ENCODE measurements around the gene TCF25.
A peak's percentile ranks its signal among the peaks of the same experiment; 100 is the strongest.
"Not testable (repeated sequence)": the region's sequence is repeated elsewhere in the genome, so short reads cannot be mapped to it uniquely, and the experiment has no call there.

Gene TCF25

DNA sequence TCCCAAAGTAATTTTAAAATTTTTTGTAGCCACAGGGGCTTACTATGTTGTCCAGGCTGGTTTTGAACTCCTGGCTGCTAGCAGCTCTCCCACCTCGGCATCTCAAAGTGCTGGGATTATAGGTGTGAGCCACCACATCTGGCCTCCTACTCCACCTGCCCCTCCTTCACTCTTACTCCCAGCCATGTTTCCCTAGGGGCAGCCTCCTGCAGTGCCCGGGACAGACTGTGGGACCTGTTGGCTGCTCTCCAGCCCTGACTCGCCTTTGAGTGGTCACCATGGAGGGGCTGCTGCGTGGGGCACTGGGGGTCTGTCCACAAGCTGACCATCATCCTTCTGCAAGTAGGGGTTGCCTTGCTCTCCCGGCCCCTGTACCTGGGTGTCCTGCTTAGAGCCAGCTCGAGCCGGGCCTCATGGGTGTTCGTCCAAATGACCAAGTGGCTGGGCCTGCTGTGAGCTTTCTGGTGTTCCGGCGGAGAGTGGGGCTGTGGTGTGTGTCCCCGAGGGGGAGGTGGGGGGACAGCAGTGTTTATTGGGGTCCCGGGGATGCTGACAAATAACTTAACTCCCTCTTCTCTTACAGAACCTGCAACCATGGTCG, 28.6 kb upstream of the TCF25 start:
- DNase-seq, result no peak

DNA sequence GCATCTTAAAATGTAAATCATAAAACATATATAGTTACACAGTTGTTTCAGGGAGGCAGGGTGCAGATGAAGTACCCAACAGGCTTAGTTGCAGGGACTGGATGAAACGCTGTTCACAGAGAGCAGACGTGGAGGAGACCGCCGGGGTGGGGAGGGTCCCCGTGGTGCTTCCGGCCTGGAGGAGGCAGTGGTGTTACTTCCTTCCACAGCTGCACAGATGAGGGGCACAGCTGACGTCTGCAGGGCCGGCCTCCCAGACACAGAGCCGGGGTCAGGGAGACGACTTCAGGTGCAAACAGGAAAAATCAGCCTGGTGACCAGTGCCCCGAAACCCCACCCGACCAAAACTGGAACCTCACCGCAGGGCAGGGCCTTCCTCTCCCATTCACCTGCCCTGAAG, 28.0 kb upstream of the TCF25 start:
- no peak for DNase-seq

DNA sequence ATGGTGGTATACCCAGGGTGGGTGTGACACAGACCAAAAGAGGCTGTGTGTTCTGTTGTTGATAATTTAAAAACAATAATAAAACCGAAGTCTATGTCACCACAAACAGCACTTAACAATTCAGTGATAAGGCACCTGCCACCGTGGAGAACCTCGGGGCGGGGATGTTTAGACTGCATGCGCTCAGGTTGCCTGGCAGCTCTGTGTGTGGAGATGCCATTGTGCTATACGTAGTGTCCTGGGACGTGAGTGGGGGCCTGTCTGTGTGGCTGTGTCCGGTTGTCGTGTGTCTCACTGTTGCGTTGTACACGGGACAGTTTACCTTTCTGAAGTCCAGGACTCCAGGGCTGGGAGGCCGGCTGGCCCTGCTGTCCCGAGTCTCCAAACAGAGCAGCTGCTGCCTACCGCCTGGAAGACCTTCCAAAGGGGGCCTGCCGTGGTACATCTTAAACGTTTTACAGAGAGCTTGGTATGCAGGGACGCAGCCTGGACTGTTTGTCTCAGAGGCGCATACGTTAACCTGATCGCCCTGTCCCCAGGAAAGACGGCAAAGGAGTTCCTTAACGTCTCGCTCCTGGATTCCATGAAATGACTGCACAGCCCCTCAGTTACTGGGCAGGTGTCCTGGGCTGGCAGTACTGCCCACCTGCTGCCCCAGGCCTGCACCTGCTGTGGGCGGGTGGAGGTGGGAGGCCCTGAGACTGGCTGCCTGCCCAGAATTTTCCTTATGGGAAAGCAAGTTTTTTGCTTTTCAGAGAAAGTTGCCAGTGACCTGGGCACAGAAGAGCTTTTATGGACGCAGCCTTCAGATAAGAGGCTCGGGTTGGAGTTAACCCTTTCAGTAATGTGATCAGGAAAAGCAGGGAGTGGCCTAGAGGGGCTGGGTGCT, 26.1 kb upstream of the TCF25 start:
- no peak for DNase-seq

DNA sequence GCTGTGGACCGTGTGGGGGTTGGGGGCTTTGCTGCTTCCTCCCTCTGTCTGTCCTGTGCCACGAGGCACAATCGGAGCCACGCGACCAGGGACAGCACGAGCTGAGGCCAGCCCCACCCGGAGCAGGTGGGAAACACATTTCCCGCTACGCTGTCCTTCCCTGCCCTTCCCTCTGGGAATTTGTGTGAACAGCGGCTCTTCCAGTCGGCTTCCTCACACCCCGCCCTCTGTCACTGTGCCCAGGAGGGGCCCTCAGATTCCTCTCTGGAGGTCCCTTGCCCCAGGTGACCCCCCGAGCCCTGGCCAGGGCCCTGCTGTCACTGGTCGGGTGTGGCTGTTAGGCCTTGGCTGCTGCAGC, 25.5 kb upstream of the TCF25 start:
- no peak for DNase-seq

DNA sequence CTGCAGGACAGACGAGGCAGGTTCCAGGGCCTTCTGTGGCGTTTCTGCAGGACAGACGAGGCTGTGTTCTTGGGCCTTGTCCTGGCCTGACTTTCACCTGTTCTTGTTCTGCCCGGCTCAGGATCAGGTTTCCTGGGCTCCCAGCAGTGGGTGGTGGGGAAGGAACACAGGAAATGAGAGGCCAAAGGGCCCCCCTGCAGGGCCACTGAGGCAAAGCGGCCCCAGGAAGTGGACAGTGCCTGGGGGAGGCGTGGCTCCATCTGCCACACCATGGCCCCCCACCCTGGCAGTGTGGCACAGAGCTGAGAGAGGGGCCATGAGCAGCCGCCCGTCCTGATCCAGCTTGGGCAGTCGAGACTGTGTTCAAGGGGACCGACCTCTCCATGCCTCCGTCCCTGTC, 24.4 kb upstream of the TCF25 start:
- DNase-seq, result no peak

DNA sequence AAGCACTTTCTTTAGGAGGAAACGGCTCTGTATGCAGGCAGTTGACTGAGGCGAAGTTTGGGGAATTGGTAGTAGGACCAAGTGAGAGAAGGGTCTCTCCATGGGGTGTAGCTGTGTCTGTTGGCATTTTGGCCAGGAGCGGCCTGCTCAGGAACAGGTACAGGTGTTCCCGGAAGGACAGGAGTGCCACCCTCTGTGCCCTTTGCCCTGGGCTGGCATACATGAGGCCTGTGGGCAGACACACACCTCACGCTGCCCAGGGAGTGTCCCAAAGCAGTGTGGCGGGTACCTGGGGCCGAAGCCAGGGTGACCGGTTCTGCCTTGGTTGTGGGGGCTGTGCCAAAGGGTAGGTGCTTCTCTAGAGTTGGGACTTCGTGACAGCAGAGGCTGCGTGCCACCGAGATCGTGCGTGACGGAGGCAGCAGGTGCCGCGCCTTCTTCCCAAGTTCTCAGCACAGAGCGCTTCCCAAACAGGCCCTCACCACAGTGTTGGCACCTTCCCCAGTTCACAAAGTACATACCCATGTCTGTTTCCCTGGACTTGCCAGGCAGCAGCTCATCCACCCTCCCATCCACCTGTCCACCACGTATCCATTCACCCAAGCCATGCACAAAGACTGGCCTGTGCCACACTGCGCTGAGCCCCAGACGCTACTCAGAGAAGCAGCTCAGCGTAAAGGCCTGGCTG, 19.9 kb upstream of the TCF25 start:
- DNase-seq, result no peak

DNA sequence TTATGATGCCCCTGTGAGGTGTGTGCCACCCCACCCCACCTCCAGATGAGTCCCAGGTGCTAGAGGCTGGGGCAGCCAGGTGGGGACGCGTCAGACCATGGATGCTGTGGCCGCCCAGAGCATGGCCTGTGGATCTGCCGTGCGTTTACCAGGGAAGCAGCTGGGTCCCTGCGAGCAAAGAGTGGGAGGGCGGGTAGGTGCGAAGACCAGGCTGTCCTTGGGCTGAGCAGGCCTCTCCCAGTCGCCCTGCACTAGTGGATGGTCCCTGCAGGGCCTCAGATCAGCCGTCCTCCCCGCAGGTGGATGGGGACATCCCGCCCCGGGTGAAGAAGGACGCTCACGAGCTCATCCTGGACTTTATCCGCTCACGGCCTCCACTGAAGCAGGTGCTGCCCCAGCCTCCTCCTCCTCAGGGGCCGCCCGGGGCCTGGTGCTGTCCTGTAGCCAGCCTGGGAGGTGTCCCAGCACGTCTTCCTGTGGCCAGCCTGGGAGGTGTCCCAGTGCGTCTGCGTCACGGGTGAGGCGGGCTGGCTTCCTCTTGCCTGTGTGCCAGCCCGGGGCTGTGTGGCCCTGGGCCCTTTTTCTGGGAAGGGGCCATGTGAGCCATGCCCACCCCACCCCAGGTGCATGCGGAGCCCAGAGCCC, 18.0 kb upstream of the TCF25 start:
- DNase-seq, result no peak

DNA sequence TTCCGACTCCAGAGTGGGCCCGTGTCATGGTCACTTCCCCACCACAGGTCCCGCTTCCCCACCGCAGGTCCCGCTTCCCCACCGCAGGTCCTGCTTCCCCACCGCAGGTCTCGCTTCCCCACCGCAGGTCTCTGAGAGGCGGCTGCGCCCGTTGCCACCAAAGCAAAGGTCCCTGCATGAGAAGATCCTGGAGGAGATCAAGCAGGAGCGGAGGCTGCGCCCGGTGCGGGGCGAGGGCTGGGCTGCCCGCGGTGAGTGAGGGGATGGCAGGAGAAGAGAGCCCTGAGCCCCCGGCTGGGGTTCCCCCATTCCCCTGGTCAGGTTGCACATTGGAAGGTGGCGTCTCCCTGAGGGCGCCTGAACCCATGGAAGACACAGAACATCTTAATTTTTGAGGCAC, 17.4 kb upstream of the TCF25 start:
- no peak for DNase-seq

DNA sequence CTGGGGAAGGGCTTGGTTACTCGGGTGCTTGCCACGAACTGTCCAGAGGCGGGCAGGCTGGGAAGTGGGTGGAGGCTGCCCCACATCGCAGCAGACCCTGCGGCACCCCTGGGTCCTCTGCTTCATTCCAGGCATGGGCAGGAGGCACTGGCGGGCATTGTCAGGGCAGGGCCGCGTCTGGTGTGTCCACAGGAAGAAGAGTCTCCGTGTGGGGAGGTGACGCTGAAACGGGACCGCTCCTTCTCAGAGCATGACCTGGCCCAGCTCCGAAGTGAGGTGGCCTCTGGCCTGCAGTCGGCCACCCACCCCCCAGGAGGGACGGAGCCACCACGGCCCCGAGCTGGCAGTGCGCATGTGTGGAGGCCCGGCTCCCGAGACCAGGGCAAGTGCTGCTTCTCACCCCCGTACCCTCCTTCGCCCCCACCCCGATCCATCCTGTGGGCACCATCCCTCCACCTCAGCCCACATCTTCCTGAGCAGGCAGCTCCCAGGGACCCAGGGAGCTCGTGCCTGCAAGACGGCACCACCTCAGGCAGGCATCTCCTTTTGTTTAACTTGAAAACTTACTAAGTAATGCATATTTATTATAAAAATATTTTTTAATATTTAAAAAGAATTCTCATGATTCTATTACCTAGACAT, 14.3 kb upstream of the TCF25 start:
- DNase-seq, result no peak

DNA sequence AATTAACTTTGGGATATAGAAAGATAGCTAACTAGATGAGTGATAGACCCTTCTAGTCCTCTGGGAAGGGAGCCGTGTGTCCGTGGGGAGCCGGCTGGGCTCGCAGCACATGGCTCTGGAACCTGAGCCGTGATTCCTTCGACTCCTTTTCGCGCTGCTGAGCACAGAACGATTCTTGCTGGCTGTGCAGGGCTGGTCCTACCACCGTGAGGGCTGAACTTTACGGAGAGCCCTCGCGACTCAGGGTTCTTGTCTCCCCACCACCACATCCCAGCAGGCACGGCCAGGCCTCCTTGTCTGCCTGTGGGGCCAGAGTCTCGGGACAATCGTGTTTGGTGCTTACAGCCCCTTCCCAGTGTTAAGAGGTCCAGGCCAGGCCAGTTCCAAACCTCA, 13.8 kb upstream of the TCF25 start:
- DNase-seq, result no peak

DNA sequence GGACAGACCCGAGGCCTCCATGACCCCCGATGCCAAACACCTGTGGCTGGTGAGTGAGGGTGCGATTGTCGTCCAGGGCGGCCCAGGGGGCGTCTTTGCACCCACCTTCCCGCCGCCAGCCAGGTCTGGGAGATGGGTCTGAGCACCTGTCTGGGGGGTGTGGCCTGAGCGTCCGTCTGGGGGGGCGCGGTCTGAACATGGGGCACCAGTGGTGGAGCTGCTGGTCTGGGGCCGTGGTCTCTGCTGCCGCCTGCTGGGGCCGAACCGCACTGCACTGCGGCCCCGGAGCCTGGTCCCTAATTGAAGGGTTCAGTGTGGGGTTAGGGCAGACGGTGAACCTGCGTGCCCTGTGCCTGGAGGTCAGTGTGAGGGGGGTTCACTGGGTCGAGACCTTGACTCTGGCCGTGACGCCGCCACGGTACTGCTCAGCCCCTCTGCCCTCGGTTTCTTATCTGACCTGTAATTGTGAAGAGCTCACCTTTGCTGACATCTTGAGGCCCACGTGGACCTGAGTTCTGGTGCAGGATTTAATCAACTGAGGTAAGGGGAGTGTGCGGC, 12.6 kb upstream of the TCF25 start:
- no peak for DNase-seq

DNA sequence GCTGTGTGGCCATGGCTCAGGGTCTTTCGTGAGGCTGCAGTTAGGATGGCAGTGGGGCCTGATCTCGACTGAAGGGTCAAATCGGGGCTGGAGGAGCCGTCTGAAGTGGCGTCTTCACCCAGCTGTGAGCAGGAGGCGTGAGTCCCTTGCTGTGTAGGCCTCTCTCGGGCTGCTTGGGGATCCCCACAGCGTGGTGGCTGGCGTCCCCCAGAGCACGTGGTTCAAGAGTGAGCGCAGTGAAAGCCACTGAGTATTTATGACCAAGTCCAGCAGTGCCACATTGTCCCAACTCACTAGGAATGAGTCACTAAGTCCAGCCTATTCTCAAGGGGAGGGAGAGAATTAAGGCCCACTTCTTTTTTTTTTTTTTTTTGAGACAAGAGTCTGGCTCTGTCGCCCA, 11.7 kb upstream of the TCF25 start:
- no peak for DNase-seq

DNA sequence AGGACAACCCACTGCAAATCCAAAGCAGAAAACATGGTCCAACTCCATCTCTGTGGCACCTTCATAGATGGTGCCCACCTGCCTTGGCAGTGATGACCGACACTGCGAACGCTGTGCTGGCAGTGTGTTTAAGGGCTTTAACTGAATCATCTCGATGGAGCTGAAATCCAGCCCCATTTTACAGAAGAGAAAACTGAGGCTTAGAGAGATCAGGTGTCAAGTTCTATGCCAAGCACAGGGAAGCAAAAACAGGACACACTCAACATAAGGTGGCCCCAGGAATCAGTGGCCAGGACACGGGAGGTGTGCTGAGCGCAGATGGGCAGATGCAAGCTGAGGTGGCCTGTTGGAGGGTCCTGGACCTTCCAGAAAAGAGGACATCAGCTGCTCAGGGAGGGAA, 10.7 kb upstream of the TCF25 start:
- no peak for DNase-seq

DNA sequence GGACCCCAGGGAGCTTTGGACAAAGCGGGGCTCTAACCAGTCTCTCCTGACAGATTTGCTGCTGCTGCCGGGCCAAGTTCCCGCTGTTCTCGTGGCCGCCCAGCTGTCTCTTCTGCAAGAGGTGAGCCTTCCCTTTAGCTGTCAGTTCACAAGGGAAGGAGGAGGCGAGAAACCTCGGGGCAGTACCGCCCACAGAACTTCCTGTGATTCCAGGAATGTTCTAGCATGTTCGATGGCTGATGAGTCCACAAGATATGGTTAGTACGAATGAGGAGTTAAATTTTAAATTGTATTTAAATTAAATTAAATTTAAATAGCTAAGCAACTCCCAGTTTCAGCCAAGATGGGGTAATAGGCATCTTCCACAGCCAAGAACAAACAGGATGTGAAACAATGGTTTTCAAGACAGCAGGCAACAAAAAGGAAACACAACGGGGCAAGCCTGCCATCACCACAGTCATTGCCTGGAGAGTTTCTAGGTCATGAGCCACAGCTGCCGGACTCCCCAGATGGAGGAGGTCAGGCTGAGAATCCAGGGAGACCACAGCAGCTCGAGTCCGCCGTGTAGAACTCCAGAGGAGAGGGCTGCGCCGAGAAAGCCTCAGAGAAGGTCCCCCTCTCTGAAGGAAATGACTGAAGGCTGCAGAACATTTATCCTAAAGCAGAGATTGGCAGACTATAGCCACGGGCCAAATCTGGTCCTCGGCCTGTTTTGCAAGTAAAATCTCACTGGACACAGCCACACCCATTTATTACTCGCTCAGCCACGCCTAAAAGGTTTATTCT, 9.5 kb upstream of the TCF25 start:
- DNase-seq, result no peak

DNA sequence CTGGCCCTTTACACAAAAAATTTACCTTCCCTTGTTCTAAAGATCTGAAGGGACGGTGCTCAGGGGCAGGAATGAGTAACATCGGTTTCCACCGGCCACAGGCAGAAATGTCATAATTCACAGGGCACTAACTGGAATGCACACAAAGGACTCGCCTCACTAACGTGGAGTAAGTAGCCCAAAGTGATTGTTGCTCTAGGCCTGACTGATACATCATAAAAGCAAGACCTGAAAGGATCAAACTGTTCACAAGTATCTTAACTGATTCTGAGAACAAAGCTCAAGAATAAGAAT, 8.9 kb upstream of the TCF25 start:
- no peak for DNase-seq

DNA sequence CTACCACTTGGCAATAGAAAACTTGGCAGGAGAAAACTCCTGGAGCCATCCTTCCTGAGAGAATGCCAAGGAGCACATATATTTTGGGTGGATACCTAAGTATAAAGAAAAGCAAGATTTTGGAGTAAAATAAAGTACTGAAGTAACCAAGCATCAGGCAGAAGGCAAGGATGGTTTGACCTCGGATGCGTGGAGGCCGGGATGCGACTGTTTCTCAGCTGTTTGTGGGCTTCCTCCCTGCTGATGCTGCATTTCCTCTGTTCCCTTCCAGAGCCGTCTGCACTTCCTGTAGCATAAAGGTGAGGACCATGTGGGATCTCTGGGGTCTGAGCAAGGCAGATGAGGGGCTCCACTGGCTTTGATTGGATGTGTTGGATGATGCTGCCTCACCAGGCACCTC, 5.5 kb upstream of the TCF25 start:
- no peak for DNase-seq

DNA sequence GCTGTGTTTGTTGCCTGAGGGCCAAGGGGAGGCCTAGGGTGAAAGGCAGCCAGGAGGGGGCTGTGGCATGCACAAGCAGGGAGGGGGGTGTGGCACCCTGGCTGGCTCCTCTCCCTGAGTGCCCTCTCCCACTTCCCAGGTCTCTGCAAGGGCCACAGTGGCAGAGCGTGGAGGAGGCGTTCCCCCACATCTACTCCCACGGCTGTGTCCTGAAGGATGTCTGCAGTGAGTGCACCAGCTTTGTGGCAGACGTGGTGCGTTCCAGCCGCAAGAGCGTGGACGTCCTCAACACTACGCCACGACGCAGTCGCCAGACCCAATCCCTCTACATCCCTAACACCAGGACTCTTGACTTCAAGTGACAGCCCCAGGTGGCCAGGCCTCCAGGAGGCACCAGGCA, 3.5 kb upstream of the TCF25 start:
- no peak for DNase-seq

DNA sequence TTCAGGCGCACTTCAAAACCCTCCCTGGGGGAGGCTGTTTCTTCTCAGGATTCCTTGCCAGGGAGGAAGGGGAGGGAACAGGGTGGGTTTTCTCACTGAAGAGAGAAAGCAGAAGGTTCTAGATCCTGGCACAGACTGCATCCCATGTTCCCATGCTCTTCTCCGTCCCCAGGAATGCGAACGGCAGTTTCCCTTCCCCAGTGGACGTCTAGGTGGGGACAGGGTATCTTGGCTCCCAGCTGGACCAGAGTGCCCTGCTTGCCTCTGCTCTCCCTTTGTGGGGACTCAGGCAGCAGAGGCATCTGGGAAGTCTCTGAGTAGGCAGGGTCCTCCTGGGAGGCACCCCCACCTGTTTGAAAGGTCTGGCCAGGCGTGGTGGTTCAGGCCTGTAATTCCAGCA, 3.0 kb upstream of the TCF25 start:
- DNase-seq, result no peak

DNA sequence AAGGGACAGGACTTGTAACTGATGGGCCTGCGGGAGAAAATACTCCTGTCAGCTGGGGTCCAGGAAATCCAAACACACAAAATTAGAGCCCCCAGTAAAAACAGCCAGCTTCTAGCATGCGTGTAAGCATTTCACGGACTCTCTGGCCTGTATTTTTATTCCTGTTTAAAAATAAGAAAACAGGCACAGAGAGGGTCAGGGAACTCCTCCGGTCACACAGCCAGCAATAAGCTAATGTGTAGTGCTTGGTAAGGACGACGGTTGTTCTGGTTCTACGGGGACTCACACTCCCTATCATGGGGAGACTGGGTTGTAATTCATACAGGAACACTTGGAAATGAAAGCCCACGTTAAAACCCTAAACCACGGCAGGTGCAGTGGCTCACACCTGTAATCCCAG, 1.5 kb upstream of the TCF25 start:
- no peak for DNase-seq

DNA sequence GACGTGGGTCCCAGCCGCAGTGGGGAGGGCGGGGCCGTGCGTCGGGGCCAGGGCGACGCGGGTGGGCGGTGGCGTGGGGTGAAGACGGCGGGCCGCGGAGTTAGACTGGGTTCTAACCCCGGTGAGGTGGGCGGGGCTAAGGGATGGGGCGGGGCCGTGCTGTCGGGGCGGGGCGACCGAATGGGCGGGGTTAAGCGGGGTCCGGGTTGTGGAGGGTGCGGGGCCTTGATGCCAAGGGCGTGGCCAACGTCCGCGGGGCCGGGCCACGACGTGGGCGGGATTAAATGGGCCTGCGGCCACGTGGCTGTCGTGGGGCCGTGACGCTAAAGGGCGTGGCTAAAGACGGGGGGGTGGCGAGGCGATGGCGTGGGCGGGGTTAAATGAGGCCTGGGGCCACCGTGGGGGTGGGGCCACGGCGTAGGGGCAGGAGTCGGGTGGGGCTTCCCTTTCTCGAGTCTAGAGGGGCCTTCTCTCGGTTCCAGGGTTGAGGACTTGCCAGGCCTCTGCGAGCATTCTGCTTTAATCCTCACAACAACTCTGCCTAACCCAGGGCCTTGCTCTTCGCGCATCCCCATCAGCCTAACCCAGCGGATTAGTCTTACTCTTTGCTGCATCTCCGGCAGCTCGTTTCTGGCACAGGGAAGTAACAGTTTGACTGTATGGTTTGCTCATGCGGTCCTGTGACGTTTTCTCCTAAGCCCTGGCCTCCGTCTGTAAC, 739 bp downstream of the TCF25 start:
- DNase-seq, result peak; percentile 4

DNA sequence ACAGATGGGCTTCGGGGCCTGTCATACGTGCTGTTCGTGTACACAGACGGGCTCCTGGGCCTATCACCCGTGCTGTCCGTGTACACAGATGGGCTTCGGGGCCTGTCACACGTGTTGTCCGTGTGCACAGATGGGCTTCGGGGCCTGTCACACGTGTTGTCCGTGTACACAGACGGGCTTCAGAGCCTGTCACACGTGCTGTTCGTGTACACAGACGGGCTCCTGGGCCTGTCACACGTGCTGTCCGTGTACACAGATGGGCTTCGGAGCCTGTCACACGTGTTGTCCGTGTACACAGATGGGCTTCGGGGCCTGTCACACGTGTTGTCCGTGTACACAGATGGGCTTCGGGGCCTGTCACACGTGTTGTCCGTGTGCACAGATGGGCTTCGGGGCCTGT, 5.7 kb downstream of the TCF25 start:
- DNase-seq, result not testable (repeated sequence)

Measured in NCI-H1417 treated with DMSO at 0.1 percent for 48 hours (cell line).